GM18519 (cell line): Measurements from ENCODE around the gene GAMT.

Experiments used
- ATAC-seq: cut with Tn5 transposase; IDR thresholded peaks from one replicate; pipeline ENCODE4 v1.9.1; 2021; ENCODE audit warnings: mild to moderate bottlenecking, moderate library complexity; ENCODE audit not compliant: unreplicated experiment, low FRiP score

GAMT gene

DNA sequence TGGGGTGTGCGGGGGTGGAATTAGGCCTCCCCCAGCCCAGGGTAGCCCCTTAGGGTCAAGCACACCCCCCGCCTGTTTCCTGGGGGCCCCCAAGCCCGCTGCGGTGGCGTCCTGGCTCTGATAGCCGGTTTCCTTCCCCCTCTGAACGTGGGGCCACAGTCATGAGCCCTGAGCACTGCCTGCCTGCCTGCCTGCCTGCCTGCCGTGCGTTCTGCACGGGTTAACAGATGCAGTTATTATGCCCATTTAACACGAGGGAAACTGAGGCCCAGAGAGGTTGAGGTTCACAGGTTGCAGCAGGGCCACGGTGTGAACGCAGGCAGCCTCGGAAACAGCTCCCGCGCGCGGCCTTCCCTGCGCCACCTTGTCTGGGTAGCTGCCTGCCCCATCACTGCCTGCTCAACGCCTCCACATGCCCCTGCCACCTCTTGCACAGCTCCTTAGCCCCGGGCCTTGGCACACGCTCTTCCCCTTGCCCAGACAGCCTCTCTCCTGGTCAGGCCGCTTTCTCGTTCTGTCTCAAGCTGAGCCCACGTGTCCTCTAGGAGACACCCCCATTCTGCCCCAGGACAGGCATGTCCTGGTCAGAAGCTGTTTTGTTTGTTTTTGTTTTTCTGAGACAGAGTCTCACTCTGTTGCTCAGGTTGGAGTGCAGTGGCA is 1.2 kb upstream of the GAMT start:
- ATAC-seq: no peak

DNA sequence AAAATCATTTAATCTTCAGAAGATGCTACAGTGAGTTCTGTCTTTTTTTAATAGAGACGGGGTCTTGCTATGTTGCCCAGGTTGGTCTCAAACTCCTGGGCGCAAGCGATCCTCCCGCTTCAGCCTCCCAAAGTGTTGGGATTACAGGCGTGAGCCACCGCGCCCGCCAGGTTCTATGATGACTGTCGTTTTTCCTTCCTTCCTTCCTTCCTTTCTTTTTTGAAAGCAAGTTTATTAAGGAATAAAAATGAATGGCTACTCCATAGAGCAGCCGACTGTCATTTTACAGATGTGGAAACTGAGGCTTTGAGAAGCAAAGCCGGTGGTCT is 511 bp upstream of the GAMT start:
- ATAC-seq: no peak

DNA sequence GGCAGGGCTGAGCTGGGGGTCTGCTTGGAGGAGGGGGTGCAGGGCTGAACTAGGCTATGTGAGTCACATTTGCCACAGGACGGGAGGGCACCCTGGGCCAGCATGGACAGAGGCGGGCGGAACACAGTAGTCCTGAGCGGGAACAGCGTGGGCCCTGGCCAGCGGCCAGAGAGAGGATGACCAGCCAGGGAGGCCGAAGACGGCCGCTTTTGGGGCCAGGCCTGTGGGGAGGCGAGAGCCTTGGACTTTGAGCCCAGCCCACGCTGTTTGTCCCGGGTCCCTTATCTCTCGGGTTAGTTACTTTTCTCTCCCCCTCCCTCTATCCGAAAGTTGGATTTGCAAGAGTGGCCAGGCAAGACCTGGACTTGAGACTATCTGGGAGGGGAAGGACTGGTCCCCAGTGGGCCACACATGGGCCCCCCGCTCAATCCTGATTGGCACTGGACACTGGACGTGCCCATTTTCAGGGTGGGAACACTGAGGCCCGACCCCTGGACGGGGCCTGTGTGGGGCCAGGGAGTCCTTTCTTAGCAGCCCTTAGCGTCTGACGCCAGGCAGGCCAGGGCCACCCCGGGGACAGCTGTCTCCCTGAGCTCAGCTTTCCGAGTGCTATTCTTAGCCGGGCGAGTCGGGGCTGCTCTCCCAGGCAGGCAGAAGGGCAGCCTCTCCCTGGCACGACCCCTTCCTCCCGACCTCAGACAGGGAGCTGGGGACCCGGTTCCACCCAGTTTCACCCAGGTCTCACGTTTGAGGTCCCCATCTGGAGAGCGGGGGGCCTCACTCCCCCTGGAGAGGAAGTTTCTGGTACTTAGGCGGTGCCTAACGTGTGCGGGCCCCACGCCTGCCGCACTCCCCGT is 833 bp downstream of the GAMT start:
- ATAC-seq: no peak

DNA sequence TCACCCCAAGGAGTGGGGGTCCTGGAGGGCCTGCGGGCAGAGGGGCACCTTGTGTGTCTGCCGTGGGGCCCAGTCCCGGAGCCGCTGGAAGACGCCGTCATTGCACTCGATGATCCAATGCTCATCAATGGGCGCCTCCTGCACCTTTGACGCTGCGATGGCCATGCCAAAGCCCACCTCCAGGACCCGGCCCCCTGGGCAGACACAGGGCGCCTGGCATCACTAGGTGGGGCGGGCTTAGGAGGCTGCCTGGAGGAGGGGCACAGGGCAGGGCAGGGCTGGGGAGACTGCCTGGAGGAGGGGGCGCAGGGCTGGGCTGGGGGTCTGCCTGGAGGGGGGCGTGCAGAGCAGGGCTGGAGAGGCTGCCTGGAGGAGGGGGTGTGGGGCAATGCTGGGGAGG is 1.6 kb downstream of the GAMT start:
- no peak for ATAC-seq

DNA sequence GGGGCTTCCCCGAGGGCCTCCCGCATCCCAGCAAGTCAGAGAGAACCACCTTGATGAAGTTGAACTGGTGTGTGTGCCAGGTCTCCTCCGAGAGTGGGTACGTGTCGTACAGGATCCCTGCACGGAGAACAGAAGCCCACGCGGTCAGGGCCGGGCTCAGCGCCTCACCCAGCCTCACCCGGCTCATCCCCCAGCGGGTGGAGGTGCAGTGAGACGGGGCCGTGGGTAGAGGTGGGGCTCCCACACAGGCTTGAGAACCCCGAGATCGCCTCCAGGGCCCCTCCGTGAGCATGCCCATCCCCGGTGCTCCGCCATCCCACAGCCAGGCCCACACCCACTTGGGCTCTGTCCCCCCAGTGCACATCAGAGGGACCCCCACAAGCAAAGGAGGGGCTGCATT is 2.3 kb downstream of the GAMT start:
- ATAC-seq: no peak

DNA sequence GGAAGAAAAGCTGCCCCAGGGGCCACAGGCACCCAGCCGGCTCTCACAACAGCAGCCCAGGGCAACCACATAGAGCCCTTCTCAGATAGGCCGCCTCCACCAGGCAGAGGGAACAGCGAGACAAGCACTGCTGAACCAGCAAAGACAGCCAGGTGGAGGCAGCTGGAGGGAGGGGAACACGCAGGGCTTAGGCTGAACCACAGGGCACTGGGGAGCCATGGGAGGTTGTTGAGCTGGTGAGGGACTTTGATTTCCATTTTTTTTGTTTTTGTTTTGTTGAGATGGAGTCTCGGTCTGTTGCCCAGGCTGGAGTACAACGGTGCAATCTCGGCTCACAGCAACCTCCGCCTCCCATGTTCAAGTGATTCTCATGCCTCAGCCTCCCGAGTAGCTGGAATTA is 3.5 kb downstream of the GAMT start:
- no peak for ATAC-seq

DNA sequence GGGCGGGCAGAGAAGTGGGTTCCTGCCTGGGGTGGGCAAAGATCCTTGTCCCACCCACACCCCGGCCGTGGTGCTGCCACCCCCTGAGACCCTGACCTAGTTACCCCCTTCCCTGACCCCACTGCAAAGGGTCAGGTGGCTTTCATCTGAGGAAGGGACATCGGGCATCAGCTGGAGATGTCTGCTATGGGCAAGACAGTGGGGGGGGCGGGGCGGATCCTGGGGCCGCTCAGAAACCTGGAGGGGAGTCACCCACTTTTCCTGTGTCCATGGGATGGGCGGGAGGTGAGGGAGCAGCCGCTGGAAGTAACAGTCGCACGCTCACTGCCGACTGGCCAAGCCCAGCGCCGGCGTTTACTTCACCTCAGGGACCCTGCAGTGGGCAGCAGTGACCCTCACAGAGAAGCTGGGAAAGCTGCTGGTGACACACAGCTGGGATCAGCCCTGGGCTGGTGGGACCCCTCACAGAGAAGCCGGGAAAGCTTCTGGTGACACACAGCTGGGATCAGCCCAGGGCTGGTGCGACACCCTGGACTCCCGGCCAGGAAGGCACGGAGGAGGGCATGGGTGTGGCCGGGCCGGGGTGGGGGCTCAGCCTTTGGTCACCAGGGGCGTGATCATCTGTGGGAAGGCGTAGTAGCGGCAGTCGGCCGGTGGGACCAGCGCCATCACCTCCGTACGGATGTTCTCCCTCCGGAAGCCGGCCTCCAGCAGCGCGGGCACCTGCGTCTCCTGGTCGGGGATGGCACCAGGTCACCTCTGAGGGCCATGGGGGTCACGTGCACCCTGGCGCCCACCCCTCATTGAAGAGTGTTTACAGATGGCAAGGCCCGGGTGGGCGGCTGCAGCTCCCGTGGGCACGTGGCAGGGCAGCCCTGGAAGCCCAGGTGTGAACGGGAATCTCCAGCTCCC is 4.3 kb downstream of the GAMT start:
- no peak for ATAC-seq

DNA sequence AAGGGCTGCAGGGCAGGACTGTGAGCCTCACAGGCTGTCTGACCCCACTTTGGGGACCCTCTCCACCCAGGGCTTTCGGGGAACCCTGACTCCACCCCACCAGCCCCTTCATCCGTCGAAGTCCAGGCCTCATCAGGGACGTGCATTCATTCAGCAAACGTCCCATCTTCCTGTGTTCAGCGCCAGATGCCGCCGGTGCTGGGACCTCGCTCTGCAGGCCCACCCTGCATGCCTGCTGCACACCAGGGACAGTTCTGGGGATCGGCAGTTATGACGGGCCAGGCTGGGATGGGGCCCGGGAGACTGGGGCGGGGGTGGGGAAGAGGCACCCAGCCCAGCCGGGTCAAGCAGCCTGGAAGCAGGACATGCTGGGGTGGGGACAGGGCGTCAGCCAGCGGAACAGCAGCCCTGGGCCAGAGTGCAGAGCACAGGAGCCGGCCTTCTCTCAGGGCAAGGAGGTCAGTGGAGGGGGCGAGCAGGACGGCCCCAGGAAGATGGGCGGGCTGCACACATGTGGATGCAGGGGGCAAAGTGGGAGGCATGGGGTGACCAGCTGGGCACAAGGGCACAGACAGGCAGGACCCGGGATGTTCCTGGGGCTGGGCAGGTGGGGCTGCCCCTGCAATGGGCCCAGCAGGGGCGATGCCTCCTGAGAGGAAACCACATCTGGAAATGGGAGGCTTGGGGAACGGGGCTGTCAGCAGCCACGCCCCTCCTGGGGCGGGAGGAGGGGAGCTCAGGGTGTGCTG is 5.1 kb downstream of the GAMT start:
- ATAC-seq: no peak

DNA sequence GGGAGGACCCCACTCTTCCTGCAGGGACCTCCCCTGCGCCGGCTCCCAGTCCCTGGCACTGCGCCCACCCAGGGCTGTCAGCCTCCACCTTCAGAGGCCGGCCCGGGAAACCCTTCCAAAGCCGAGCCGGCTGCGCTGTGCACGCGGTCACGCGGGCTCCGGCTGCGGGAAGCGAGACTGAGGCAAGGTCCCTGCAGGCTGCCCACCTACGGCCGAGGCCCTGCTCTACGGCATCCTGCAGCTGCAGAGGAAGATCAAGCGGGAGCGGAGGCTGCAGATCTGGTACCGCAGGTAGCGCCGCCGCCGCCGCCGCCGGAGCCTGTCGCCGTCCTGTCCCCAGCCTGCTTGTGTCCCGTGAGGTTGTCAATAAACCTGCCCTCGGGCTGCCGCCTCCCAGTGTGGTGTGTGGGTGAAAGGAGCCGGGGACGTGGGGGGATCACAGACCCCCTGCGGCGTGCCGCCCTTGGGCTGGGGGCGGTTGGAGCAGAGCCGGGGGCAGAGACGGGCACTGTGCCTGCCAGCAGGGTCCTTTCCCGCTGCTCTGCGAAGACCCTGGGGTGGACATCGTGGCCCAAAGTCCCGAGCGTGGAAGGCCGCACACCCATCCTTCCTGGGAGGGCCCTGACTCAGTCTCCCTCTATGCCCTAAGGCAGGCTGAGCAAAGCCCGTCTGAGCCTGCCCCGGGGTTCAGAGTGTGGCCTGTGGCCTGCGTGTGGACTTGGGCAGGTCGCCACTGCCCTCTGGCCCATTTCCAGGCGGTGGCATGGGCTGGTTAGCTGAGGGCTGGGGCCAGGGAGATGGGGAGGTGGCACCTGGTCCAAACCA is 5.9 kb downstream of the GAMT start:
- ATAC-seq: no peak

DNA sequence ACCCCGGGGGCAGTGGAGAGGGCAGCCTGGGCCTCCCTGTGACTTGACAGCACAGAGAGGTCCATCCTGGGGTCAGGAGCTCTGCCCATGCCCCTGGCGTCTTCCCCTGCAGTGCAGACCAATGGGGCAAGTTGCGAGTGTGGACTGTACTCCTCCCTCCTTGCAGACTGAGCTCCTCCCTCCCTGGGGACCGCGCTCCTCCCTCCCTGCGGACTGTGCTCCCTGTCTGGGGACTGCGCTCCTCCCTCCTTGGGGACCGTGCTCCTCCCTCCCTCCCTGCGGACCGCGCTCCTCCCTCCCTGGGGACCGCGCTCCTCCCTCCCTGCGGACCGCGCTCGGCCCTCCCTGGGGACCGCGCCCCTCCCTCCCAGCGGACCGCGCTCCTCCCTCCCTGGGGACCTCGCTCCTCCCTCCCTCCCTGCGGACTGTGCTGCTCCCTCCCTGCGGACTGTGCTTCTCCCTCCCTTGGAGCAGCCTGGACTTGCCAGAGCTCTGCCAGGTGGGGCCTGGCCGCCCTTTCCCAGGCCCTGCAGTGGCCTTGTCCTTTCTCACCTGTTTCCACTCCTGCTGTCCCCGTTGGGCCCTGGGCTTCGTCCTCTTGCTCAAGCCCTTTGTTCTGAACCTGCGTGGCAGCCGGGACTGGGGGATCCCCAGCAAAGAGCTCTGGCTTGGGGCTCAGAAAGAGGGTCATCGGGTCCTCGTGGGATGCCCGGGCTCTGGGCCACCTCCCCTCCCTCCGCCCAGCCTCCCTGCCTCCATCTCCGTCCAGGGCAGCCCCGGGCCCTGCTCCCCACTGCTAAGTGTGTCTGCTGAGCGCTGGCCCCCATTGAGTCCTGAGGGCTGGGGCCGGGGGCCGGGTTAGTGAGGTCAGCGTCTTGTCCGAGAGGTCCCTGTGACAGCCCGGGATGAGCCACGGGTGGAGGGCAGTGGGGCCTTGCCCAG is 6.8 kb downstream of the GAMT start:
- ATAC-seq: no peak

DNA sequence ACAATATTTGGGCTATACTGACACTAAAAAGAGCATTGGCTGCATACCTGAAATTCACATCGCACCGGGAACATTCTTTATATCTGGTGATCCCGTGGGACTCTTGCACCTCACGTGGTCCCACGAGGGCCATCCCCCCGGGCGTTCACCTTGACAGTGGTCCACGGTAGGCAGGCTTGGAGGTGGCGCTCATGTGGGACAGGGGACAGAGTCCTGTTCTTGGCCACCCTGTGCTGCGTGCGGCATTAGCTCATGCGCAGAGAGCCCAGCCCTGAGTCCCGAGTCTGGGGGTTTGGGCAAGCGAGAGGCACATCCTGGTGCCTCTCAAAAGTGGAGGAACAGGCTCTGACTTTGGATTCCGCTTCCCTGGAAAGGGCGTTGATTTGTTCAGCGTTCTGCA is 7.5 kb downstream of the GAMT start:
- no peak for ATAC-seq

DNA sequence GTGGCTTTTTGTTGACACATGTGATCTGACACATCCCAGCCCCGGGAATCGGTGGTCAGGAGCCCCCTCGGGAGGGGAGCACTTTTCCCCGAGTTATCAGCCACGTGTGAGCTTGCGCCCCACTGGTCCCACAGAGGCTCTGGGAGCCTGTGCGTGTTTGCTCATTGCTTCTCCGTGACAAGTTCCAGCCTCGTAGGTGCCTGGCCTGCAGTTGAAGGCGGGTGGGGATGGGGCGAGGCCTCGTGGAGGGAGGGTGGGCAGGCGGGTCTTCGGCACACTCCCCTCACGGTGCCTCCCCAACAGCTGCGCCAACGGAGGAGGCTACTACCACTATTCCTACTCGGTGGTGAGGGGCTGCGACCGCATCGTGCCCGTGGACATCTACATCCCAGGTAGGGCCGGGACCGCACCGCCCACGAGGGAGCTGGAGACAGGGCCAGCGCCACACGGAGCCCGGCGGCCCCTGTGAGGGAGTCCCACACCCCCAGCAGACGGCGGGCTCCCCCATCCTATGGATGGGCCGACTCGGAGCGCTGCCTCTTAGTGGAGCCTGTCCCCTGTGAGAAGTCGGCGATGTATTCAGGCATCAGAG is 8.3 kb downstream of the GAMT start:
- no peak for ATAC-seq

DNA sequence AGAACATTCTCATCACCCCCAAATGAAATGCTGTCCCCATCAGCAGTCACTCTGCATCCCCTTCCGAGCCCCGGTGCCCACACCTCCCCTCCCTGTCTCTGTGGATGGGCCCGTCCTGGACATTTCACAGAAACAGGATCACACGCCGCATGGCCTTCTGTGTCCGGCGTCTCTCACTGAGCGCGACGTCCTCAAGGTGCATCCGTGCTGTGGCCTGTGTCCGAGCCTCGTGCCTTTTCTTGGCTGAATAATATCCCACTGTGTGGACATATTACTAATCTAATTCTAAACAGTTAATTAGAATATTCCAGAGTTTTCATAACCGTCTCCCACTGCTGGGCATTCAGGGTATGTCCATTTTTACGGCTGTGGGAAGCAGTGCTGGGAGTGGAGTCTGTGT is 8.9 kb downstream of the GAMT start:
- no peak for ATAC-seq

DNA sequence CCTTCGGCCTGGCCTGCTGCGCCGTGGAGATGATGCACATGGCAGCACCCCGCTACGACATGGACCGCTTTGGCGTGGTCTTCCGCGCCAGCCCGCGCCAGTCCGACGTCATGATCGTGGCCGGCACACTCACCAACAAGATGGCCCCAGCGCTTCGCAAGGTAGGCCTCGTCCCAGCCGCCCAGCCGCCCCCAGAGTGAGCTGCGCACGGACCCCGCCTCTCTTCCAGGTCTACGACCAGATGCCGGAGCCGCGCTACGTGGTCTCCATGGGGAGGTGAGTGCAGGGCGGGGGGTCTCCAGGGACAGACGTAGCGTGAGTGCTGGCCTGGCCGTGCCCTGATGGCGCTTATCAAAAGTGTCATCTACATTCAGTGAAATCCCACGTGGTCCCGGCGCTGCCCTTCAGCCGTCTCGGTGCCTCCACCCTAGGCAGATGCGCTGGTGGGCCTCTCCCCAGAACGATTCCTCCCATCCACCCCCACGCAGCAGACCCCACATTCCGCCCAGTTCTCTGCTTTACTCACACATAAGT is 10.4 kb downstream of the GAMT start:
- ATAC-seq: no peak

DNA sequence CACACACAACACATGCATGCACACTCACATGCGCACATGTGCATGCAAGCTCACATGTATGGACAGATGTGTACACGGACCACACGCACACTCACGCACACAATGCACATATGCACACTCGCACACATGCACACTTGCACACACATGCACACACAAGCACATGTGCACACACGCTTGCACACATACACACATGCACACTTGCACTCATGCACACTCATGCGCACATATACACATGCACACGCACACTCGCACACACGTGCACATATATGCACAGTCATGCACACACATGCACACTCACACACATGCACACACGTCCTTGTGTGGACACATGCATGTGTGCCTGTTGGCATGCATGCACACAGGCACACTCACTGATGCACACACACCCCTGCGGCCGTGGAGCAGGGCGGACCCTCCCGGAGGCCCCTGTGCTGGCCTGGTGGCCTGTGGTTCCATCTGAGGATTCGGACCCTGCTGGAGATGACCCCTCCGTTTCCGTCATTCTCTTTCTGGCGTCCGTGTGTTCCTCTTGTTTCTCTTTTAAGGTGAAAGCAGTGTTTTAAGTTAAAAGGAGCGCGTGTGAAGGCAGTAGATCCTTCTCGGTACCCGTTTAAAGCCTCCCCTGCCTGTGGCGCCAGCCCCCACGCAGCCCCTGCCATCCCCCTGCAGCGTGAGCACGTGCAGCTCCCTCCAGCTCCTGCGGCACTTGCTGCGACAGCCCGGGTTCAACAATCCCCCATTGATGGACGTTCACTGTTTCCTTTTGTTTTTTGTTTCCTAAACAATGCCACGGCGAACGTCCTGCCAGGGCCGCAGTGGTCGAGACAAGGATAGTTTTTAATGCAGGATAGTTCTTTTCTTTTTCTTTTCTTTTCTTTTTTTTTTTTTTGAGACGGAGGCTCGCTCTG is 12.1 kb downstream of the GAMT start:
- no peak for ATAC-seq

DNA sequence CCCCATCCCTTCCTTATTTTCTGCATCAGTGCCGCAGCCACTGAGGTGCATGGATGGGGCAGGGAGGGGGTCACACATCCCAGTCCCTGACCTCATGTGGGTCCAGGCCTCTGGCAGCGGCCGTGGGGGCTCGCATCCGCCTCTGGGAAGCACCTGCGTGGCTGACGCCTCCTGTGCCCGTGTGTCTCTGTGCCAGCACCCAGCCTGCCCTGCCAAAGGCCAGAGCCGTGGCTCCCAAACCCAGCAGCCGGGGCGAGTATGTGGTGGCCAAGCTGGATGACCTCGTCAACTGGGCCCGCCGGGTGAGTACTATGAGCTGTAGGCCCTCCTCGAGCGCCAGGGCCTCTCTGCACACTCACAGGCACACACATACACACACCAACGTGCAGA is 12.7 kb downstream of the GAMT start:
- no peak for ATAC-seq
